Measurements from ENCODE around the gene COIL. TPM values are rescaled to one million over a fixed set of nuclear protein-coding genes. Genes with fewer than 3 reads are reported as not detected.

Gene COIL
- total RNA-seq, 4 donors from 2014 or later = 6.9 to 26.1 (median 14.3) TPM

DNA sequence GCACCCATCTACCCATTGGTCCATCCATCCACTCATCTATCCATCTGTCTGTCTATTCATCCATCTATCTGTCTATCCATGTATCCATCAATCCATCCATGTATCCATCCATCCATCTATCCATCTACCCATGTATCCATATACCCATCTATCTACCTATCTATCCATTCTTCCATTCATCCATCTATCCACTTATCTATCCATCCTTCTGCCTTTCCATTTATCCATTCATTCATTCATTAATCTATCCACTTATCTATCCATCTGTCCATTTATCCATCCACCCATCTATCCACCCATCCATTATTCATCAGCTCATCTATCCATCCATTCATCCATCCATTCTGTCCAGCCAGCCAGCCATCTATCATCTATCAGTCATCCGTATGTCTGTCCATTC is 68.5 kb downstream of the COIL start:
- Histone ChIP-seq H3K9me3 (no peaks in the 10 kb centered on the region), H3K36me3 (no peaks in the 10 kb centered on the region), H3K4me3 (no peak overlapping the region), H3K27ac (no peak overlapping the region), H3K27me3 (no peaks in the 10 kb centered on the region), H3K4me1 (no peaks in the 10 kb centered on the region)
- TF ChIP-seq, protein P1, sequence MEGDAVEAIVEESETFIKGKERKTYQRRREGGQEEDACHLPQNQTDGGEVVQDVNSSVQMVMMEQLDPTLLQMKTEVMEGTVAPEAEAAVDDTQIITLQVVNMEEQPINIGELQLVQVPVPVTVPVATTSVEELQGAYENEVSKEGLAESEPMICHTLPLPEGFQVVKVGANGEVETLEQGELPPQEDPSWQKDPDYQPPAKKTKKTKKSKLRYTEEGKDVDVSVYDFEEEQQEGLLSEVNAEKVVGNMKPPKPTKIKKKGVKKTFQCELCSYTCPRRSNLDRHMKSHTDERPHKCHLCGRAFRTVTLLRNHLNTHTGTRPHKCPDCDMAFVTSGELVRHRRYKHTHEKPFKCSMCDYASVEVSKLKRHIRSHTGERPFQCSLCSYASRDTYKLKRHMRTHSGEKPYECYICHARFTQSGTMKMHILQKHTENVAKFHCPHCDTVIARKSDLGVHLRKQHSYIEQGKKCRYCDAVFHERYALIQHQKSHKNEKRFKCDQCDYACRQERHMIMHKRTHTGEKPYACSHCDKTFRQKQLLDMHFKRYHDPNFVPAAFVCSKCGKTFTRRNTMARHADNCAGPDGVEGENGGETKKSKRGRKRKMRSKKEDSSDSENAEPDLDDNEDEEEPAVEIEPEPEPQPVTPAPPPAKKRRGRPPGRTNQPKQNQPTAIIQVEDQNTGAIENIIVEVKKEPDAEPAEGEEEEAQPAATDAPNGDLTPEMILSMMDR (IDR thresholded peaks at IDR 0.05) = no peak
- no peak for TF ChIP-seq POLR2A (IDR thresholded peaks at IDR 0.05)
- DNase-seq = no peak
- intact Hi-C loops (cut with DNase I; ENCODE audit: low total_unique reads) = no loop called here

DNA sequence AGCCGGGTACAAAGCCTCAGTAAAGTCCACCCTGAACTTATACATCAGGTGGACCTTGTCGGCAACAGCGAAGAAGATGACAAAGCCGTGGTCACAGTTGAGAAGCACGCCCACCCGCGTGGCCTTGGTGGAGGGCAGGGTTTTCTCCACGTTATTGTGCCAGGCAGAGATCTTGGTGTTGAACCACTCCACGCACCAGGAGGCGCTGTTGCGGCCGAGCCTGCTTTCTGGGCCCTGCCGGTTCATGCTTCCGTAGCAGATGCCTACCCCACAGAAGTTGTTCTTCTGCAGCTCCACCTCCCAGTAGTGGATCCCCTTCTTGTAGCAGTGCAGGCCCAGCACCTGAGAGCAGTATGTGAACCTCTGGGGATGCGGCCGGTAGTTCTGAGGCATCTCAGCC is 69.1 kb downstream of the COIL start:
- intact Hi-C loops (cut with DNase I; ENCODE audit: low total_unique reads) = no loop called here
- H3K9me3 ChIP-seq = no peaks in the 10 kb centered on the region
- H3K27me3 ChIP-seq = no peaks in the 10 kb centered on the region
- no peaks in the 10 kb centered on the region for H3K4me1 ChIP-seq
- no peak for DNase-seq
- no peak overlapping the region for H3K27ac ChIP-seq
- no peak overlapping the region for H3K4me3 ChIP-seq
- H3K36me3 ChIP-seq = no peaks in the 10 kb centered on the region
- no peak for TF ChIP-seq POLR2A (IDR thresholded peaks at IDR 0.05)
- TF ChIP-seq, protein P1 (IDR thresholded peaks at IDR 0.05) = peak in 3 of 4 experiments; percentile 15 to 35 (median 33)

DNA sequence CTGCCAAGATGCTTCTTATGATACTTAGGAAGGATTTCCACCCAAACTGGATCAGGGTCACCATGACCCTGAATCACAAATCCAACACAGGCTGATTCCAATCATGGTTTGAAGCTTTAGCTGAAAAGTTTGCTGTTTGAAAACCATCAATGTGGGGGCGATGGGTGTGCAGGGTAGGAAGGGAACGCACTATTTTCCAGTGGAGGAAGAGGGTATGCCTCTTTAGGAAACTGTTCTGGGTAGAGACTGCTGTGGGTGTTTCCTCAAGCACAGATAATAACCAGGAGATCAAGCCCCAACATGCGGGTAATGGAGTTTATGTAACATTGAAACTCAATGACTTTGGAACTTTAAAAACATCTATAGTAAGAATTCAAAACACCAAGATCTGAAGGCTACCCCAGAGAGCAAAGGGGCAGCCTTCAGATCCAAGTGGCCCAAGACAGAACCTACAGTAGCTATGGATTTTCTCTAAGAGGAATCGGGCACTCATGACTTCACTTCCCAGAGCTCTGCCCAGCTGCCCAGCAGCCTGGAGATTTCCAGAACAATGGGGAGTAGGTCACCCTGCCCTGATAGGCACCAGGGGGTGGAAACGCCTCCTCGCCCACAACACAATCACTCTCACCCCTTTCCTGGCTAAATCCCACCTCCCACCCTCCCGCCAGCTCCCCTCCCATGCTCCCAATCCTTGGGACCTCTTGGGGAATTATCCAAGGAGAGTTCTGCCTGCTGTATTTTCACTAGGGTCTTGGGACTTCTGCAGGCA is 69.8 kb downstream of the COIL start:
- no peaks in the 10 kb centered on the region for H3K36me3 ChIP-seq
- H3K27me3 ChIP-seq = no peaks in the 10 kb centered on the region
- H3K27ac ChIP-seq = no peak overlapping the region
- no peak overlapping the region for H3K4me3 ChIP-seq
- intact Hi-C loops (cut with DNase I; ENCODE audit: low total_unique reads) = no loop called here
- TF ChIP-seq POLR2A (IDR thresholded peaks at IDR 0.05) = no peak
- TF ChIP-seq, protein P1 (IDR thresholded peaks at IDR 0.05) = no peak
- DNase-seq = no peak
- no peaks in the 10 kb centered on the region for H3K9me3 ChIP-seq
- H3K4me1 ChIP-seq = no peaks in the 10 kb centered on the region

DNA sequence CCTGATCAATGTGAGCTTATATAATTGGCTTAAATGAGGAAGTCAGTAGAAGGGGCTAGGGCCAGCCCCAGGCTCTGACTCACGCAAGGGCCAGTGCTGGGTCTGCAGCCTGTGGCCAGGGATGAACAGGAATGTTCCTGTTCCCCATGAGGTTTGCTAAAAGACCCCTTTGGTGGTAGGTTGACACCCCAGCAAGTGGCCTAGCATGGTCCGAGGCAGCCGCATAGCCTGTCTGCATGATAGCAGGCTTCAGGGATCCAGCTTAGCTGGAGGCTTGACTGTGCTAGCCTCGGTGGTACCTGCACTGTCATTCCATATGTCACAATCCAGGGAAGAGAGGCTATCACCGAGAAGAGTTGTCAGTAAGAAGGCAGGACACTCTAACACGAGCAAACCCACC is 70.5 kb downstream of the COIL start:
- intact Hi-C loops (cut with DNase I; ENCODE audit: low total_unique reads) = no loop called here
- Histone ChIP-seq H3K9me3 (no peaks in the 10 kb centered on the region), H3K4me1 (no peaks in the 10 kb centered on the region), H3K27ac (no peak overlapping the region), H3K27me3 (no peaks in the 10 kb centered on the region), H3K36me3 (no peaks in the 10 kb centered on the region), H3K4me3 (no peak overlapping the region)
- no peak for DNase-seq
- TF ChIP-seq, protein P1 (IDR thresholded peaks at IDR 0.05) = no peak
- no peak for TF ChIP-seq POLR2A (IDR thresholded peaks at IDR 0.05)

MicroRNAs encoded within 50 kb of the gene (microRNA counts, 767-probe panel; counts per million panel counts)
- 0 counts per million in 2 donors for microRNA hsa-miR-3614-5p

Other genes starting within 250 kb of the COIL start
- 10 to 100 TPM in 1 of 4 donors, 1 to 10 TPM in 2, not detected in 1; 1.4 to 27.4 (median 9.4) TPM for gene C17orf67, start 127.1 kb downstream of the COIL start, total RNA-seq
- 10 to 100 TPM; 14.4 to 31.2 (median 23.1) TPM for gene DGKE, start 126.9 kb downstream of the COIL start, total RNA-seq
- gene TRIM25, start 47.0 kb downstream of the COIL start, total RNA-seq = 10 to 100 TPM; 17.4 to 80.0 (median 35.0) TPM
- 10 to 100 TPM; 37.7 to 58.0 (median 48.2) TPM for gene SCPEP1, start 17.1 kb upstream of the COIL start, total RNA-seq
- 100 to 1,000 TPM in 1 of 4 donors, 10 to 100 TPM in 2, 1 to 10 TPM in 1; 7.1 to 264 (median 37.4) TPM for gene AKAP1, start 124.2 kb upstream of the COIL start, total RNA-seq

Data from uterus (tissue), 4 donors.